Peyer's patch (tissue), 4 donors: Measurements from ENCODE around the gene CHST1.

Source experiments
- POLR2A ChIP-seq, 2 donors: fragments of 450-650 bp; IDR thresholded peaks; one replicate each; pipeline ENCODE4 v1.5.1; 2017; ENCODE audit warnings: antibody characterized with exemption in 2 of 2, mild to moderate bottlenecking in 2 of 2, moderate library complexity in 2 of 2
- TF ChIP-seq, protein P1 (sequence below), 6 experiments: fragments of 450-650 bp in 4 of 6; fragments of 200-600 bp in 2 of 6; sonication (generic) in 1 of 6; IDR thresholded peaks; one replicate each; pipeline ENCODE4 v1.5.1; 2017 to 2019; ENCODE audit warnings: antibody characterized with exemption in 6 of 6, mild to moderate bottlenecking in 3 of 6, moderate library complexity in 1 of 6

DNA sequence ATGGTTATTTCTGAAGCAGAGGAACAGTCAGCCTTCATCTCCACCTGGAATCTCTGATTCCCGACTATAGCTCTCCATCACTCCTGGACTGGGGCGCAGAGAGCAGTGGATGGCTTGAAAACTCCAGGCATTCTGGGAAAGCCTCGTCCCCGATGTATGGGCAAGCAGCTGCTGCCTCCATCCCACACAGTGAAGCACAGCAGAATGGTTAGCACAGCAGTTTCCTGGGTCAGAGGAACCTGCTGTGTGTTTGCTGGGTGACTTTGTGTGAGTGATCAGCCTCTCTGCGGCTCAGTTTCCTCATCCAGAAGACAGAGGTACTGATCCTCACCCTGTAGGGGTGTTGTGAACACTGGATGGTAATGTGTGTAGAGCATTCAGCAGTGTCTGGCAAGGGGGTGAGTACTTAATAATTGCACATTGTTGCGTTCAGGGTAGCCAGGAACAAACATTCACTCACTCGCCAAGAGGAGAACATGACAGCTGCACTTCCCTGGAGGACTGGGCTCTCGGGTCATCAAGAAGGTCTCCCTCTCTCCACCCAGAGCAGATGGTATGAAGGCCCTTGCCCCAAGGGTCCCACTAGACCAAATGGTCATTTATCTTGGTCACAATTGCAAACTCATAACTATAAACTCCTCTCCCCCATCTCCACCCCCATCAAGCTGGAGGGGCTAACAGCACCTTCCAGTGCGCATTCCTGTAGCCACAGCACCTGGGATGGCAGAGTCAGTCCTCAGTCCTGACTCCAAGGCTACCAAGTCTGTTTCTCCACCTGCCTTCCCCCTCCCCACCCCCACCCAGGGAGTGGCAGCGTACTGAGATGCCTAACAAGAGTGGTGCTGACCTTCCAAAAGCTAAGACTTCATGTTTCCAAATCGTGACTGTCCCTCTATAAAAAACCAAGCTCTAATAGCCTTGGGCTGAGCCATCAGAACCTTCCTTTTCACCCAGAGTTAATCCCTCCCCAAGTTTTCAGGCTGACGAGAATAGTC is 1.5 kb upstream of the CHST1 start:
- TF ChIP-seq, protein P1, sequence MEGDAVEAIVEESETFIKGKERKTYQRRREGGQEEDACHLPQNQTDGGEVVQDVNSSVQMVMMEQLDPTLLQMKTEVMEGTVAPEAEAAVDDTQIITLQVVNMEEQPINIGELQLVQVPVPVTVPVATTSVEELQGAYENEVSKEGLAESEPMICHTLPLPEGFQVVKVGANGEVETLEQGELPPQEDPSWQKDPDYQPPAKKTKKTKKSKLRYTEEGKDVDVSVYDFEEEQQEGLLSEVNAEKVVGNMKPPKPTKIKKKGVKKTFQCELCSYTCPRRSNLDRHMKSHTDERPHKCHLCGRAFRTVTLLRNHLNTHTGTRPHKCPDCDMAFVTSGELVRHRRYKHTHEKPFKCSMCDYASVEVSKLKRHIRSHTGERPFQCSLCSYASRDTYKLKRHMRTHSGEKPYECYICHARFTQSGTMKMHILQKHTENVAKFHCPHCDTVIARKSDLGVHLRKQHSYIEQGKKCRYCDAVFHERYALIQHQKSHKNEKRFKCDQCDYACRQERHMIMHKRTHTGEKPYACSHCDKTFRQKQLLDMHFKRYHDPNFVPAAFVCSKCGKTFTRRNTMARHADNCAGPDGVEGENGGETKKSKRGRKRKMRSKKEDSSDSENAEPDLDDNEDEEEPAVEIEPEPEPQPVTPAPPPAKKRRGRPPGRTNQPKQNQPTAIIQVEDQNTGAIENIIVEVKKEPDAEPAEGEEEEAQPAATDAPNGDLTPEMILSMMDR (IDR thresholded peaks at IDR 0.05) = no peak
- no peak for TF ChIP-seq POLR2A (IDR thresholded peaks at IDR 0.05)
